Lung (tissue), 12 donors: ENCODE measurements around the gene ING3. TPM values are rescaled to one million over a fixed set of nuclear protein-coding genes. Genes with fewer than 3 reads are reported as not detected.

Experiments
- ATAC-seq: fragments of 200-7000 bp; cut with Tn5 transposase; one replicate; pipeline ENCODE4 v1.9.1; 2020; ENCODE audit warnings: moderate number of reproducible peaks; ENCODE audit not compliant: insufficient read depth, low FRiP score
- DNase-seq, 3 donors: peaks; one replicate each; pipeline ENCODE4 v3.0.0-alpha.2; 2013 to 2017
- H3K27ac ChIP-seq, 2 donors: one replicate each; pipeline ENCODE4 v1.5.1; 2013; ENCODE audit warnings: mild to moderate bottlenecking in 2 of 2, moderate library complexity in 2 of 2, control low read depth in 1 of 2, inconsistent platforms in 1 of 2, low read depth in 1 of 2, low read length in 1 of 2
- H3K27me3 ChIP-seq, 3 donors: one replicate each; pipeline ENCODE4 v1.5.1; 2013; ENCODE audit warnings: low read length in 2 of 3; ENCODE audit not compliant: control insufficient read depth in 3 of 3, insufficient read depth in 3 of 3
- H3K36me3 ChIP-seq, 4 donors: one replicate each; pipeline ENCODE4 v1.5.1; 2013; ENCODE audit warnings: low read length in 4 of 4, mild to moderate bottlenecking in 1 of 4, moderate library complexity in 1 of 4; ENCODE audit not compliant: control insufficient read depth in 4 of 4, insufficient read depth in 4 of 4
- H3K4me1 ChIP-seq, 5 donors: one replicate each; pipeline ENCODE4 v1.5.1; 2013; ENCODE audit warnings: low read length in 5 of 5, mild to moderate bottlenecking in 2 of 5, moderate library complexity in 1 of 5; ENCODE audit not compliant: control insufficient read depth in 5 of 5, insufficient read depth in 5 of 5
- H3K4me3 ChIP-seq: one replicate; pipeline ENCODE4 v1.5.1; 2013; ENCODE audit warnings: mild to moderate bottlenecking, control low read depth, moderate library complexity
- H3K9ac ChIP-seq, 2 donors: one replicate each; pipeline ENCODE4 v1.5.1; 2013; ENCODE audit warnings: low read length in 2 of 2, control low read depth in 1 of 2; ENCODE audit not compliant: insufficient read depth in 1 of 2
- H3K9me3 ChIP-seq, 4 donors: one replicate each; pipeline ENCODE4 v1.5.1; 2013; ENCODE audit warnings: low read length in 3 of 4, mild to moderate bottlenecking in 1 of 4, moderate library complexity in 1 of 4; ENCODE audit not compliant: control insufficient read depth in 4 of 4, insufficient read depth in 3 of 4
- CTCF ChIP-seq: IDR thresholded peaks from 2 replicates; pipeline ENCODE4 v1.5.1; 2012; ENCODE audit warnings: mild to moderate bottlenecking; ENCODE audit errors: control extremely low read depth, extremely low read depth
- whole genome bisulfite sequencing, 2 donors: extraction: QIAGEN DNeasy Blood & Tissue Kit; methylation state at CpG; one replicate each; pipeline ENCODE4 v1.1.7; 2013; 5-methylcytosine and 5-hydroxymethylcytosine counted together
- polyA plus RNA-seq, 2 donors: library from polyadenylated mRNA; stranded (reverse); fragments of 200-250 nt; gene quantifications; one replicate each; pipeline ENCODE4 v1.2.1, GENCODE V29; 2013
- total RNA-seq, 2 donors: library from RNA; depleted of rRNA in 1 of 2; stranded (reverse); fragments of >200 nt in 1 of 2; gene quantifications; one replicate each; pipeline ENCODE4 v1.2.1, GENCODE V29; 2014 to 2021
- donor health status: control.
- donor health status: control.
- donor health status: Bipolar disorder and iron deficiency.
- donor health status: healthy.
- donor health status: DM: yes; HTN: yes; CAD: no.

ING3 gene
- total and polyA plus RNA-seq, 4 donors, result 8.6 to 24.9 (median 14.2) TPM

- TF ChIP-seq CTCF, result no peak
- ATAC-seq, result no peak
- peak in 2 of 3 donors; percentile 77 to 81 for DNase-seq
- H3K27ac ChIP-seq, result peak overlapping the region in 1 of 2 donors; percentile 79
- H3K4me3 ChIP-seq, result no peak overlapping the region
- H3K9me3 ChIP-seq, result peaks cover 0 to 5% (median 0%) of the 10 kb centered on the region in 4 donors
- no peak overlapping the region for H3K9ac ChIP-seq
- H3K36me3 ChIP-seq, result no peaks in the 10 kb centered on the region
- no peaks in the 10 kb centered on the region for H3K27me3 ChIP-seq
- 53 to 63% methylated on average over 8 of the region's 8 CpGs for WGBS, 2 donors
- peaks cover 0 to 58% (median 13%) of the 10 kb centered on the region in 5 donors for H3K4me1 ChIP-seq
These were observed 73.3 kb downstream of the ING3 start for GRCh38 chr7:121023683-121024511.

GRCh38 chr7:121024611-121025010, 74.0 kb downstream of the ING3 start:
- H3K4me3 ChIP-seq, result no peak overlapping the region
- H3K36me3 ChIP-seq, result no peaks in the 10 kb centered on the region
- H3K9ac ChIP-seq, result no peak overlapping the region
- no peak overlapping the region for H3K27ac ChIP-seq
- peaks cover 0 to 5% (median 0%) of the 10 kb centered on the region in 4 donors for H3K9me3 ChIP-seq
- DNase-seq (peak in 2 of 3 donors; percentile 51 to 62), ATAC-seq (no peak)
- WGBS, 2 donors, result 37 to 58% methylated on average over 5 of the region's 5 CpGs
- H3K27me3 ChIP-seq, result no peaks in the 10 kb centered on the region
- H3K4me1 ChIP-seq, result peaks cover 0 to 54% (median 13%) of the 10 kb centered on the region in 5 donors
- no peak for TF ChIP-seq CTCF

GRCh38 chr7:121026159-121026558, 75.6 kb downstream of the ING3 start:
- no peaks in the 10 kb centered on the region for H3K36me3 ChIP-seq
- H3K27ac ChIP-seq, result peak overlapping the region in 1 of 2 donors; percentile 26
- DNase-seq (peak in 1 of 3 donors; percentile 31), ATAC-seq (no peak)
- no peak overlapping the region for H3K4me3 ChIP-seq
- H3K27me3 ChIP-seq, result no peaks in the 10 kb centered on the region
- peaks cover 0 to 5% (median 0%) of the 10 kb centered on the region in 4 donors for H3K9me3 ChIP-seq
- peaks cover 0 to 49% (median 13%) of the 10 kb centered on the region in 5 donors for H3K4me1 ChIP-seq
- 93 to 94% methylated on average over 1 of the region's 1 CpG for WGBS, 2 donors
- TF ChIP-seq CTCF, result no peak
- H3K9ac ChIP-seq, result no peak overlapping the region
